HUES48 (cell line): ENCODE results near the gene SCUBE1.

Experiments
- H3K27ac ChIP-seq: one replicate; pipeline ENCODE4 v1.7.0; 2013; ENCODE audit warnings: low read depth, low read length, inconsistent platforms
- H3K27me3 ChIP-seq: 2 replicates; pipeline ENCODE4 v1.6.1; 2013; ENCODE audit warnings: mild to moderate bottlenecking, low read length; ENCODE audit not compliant: control insufficient read depth, insufficient read depth
- H3K36me3 ChIP-seq: 2 replicates; pipeline ENCODE4 v1.6.1; 2013; ENCODE audit warnings: low read length; ENCODE audit not compliant: control insufficient read depth, insufficient read depth
- H3K4me1 ChIP-seq: 2 replicates; pipeline ENCODE4 v1.6.1; 2013; ENCODE audit warnings: mild to moderate bottlenecking, low read length; ENCODE audit not compliant: control insufficient read depth, insufficient read depth
- H3K4me3 ChIP-seq: 2 replicates; pipeline ENCODE4 v1.5.1; 2013; ENCODE audit warnings: mild to moderate bottlenecking, low read depth, low read length
- H3K9ac ChIP-seq: 2 replicates; pipeline ENCODE4 v1.6.1; 2013; ENCODE audit warnings: mild to moderate bottlenecking, low read depth, low read length, moderate library complexity
- H3K9me3 ChIP-seq: 2 replicates; pipeline ENCODE4 v1.6.1; 2013; ENCODE audit warnings: low read length; ENCODE audit not compliant: control insufficient read depth, insufficient read depth

The SCUBE1 gene

GRCh38 chr22:43343262-43343669 lies at the start of gene SCUBE1:
SCUBE1 (minus strand) TSS chr22:43343372; CDS start chr22:43343261, 111 bp downstream.
- no peaks in the 10 kb centered on the region for H3K36me3 ChIP-seq
- no peaks in the 10 kb centered on the region for H3K9me3 ChIP-seq
- no peak within 1 kb of the TSS for H3K9ac ChIP-seq
- peak within 1 kb of the TSS; percentile 48; the same call in 1 of the 2 replicates for H3K4me3 ChIP-seq
- H3K27ac ChIP-seq = no peak within 1 kb of the TSS
- H3K27me3 ChIP-seq = peaks cover 52% of the 10 kb centered on the region
- H3K4me1 ChIP-seq = no peaks in the 10 kb centered on the region

- Histone ChIP-seq H3K9ac (no peak overlapping the region), H3K4me1 (peaks cover 9% of the 10 kb centered on the region; the same call in 1 of the 2 replicates), H3K27me3 (no peaks in the 10 kb centered on the region), H3K36me3 (no peaks in the 10 kb centered on the region), H3K4me3 (no peak overlapping the region), H3K9me3 (no peaks in the 10 kb centered on the region), H3K27ac (no peak overlapping the region)
Observed at GRCh38 chr22:43392385-43392989, 49.3 kb upstream of the SCUBE1 start.

GRCh38 chr22:43391306-43391705 lies 48.1 kb upstream of the SCUBE1 start:
- Histone ChIP-seq H3K9ac (no peak overlapping the region), H3K4me3 (no peak overlapping the region), H3K27ac (no peak overlapping the region), H3K27me3 (no peaks in the 10 kb centered on the region), H3K36me3 (no peaks in the 10 kb centered on the region), H3K4me1 (peaks cover 9% of the 10 kb centered on the region; the same call in 1 of the 2 replicates), H3K9me3 (no peaks in the 10 kb centered on the region)

- no peaks in the 10 kb centered on the region for H3K9me3 ChIP-seq
- H3K27me3 ChIP-seq = no peaks in the 10 kb centered on the region
- peaks cover 9% of the 10 kb centered on the region; the same call in 1 of the 2 replicates for H3K4me1 ChIP-seq
- H3K36me3 ChIP-seq = no peaks in the 10 kb centered on the region
- H3K4me3 ChIP-seq = no peak overlapping the region
- no peak overlapping the region for H3K9ac ChIP-seq
- no peak overlapping the region for H3K27ac ChIP-seq
Observed at GRCh38 chr22:43390872-43391271, 47.7 kb upstream of the SCUBE1 start.

- H3K36me3 ChIP-seq = no peaks in the 10 kb centered on the region
- H3K4me1 ChIP-seq = peaks cover 9% of the 10 kb centered on the region; the same call in 1 of the 2 replicates
- no peak overlapping the region for H3K4me3 ChIP-seq
- H3K27me3 ChIP-seq = no peaks in the 10 kb centered on the region
- H3K9ac ChIP-seq = no peak overlapping the region
- H3K9me3 ChIP-seq = no peaks in the 10 kb centered on the region
- no peak overlapping the region for H3K27ac ChIP-seq
Observed at GRCh38 chr22:43390166-43390565, 47.0 kb upstream of the SCUBE1 start.

- H3K27me3 ChIP-seq = no peaks in the 10 kb centered on the region
Observed at GRCh38 chr22:43389227-43389836, 46.2 kb upstream of the SCUBE1 start.

GRCh38 chr22:43388420-43388851 lies 45.3 kb upstream of the SCUBE1 start:
- Histone ChIP-seq H3K9me3 (no peaks in the 10 kb centered on the region), H3K27me3 (no peaks in the 10 kb centered on the region), H3K4me1 (peaks cover 9% of the 10 kb centered on the region; the same call in 1 of the 2 replicates), H3K4me3 (no peak overlapping the region), H3K9ac (no peak overlapping the region), H3K27ac (no peak overlapping the region), H3K36me3 (no peaks in the 10 kb centered on the region)

More at GRCh38 chr22:43389227-43389836, 46.2 kb upstream of the SCUBE1 start:
- H3K36me3 ChIP-seq = no peaks in the 10 kb centered on the region
- H3K9ac ChIP-seq = no peak overlapping the region
- H3K4me3 ChIP-seq = no peak overlapping the region
- H3K4me1 ChIP-seq = peaks cover 9% of the 10 kb centered on the region; the same call in 1 of the 2 replicates
- no peak overlapping the region for H3K27ac ChIP-seq
- no peaks in the 10 kb centered on the region for H3K9me3 ChIP-seq

GRCh38 chr22:43387815-43388214 lies 44.6 kb upstream of the SCUBE1 start:
- H3K27ac ChIP-seq = no peak overlapping the region
- H3K4me1 ChIP-seq = peaks cover 6% of the 10 kb centered on the region; the same call in 1 of the 2 replicates
- H3K27me3 ChIP-seq = no peaks in the 10 kb centered on the region
- no peak overlapping the region for H3K9ac ChIP-seq
- no peak overlapping the region for H3K4me3 ChIP-seq
- no peaks in the 10 kb centered on the region for H3K9me3 ChIP-seq
- H3K36me3 ChIP-seq = no peaks in the 10 kb centered on the region

GRCh38 chr22:43385770-43386641 lies 42.8 kb upstream of the SCUBE1 start:
- H3K9me3 ChIP-seq = no peaks in the 10 kb centered on the region
- H3K27ac ChIP-seq = no peak overlapping the region
- H3K27me3 ChIP-seq = no peaks in the 10 kb centered on the region
- no peaks in the 10 kb centered on the region for H3K36me3 ChIP-seq
- H3K4me1 ChIP-seq = peaks cover 3% of the 10 kb centered on the region; the same call in 1 of the 2 replicates
- H3K9ac ChIP-seq = no peak overlapping the region
- no peak overlapping the region for H3K4me3 ChIP-seq

- Histone ChIP-seq H3K9ac (no peak overlapping the region), H3K36me3 (no peaks in the 10 kb centered on the region), H3K27ac (no peak overlapping the region), H3K4me1 (peaks cover 3% of the 10 kb centered on the region; the same call in 1 of the 2 replicates), H3K9me3 (no peaks in the 10 kb centered on the region), H3K4me3 (no peak overlapping the region), H3K27me3 (no peaks in the 10 kb centered on the region)
Observed at GRCh38 chr22:43384863-43385262, 41.7 kb upstream of the SCUBE1 start.
